Measurements from ENCODE around the gene BCL2.
A peak's percentile ranks its signal among the peaks of the same experiment; 100 is the strongest.

Gene BCL2

DNA sequence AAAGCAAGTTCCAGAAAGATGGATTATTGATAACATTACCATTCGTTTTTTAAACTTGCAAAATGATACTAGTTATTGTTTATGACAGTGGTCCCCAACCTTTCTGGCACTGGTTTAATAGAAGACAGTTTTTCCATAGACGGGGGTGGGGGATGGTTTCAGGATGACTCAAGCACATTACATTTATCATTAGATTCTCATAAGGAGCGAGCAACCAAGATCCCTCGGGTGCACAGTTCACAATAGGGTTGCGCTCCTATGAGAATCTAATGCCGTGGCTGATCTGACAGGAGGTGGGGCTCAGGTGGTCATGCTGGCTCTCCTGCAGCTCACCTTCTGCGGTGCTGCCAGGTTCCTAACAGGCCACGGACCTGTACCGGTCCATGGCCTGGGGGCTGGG is 86.2 kb downstream of the BCL2 start:
- Mint-ChIP-seq H3K4me1 (peaks cover 42% of the 10 kb centered on the region), H3K36me3 (ENCODE audit: low read depth) (peaks cover 8% of the 10 kb centered on the region), H3K27me3 (ENCODE audit: low read depth) (no peaks in the 10 kb centered on the region), H3K4me3 (no peak overlapping the region), H3K27ac (peak overlapping the region in 1 of 3 experiments; percentile 31), H3K9me3 (peaks cover 5% of the 10 kb centered on the region)
- TF ChIP-seq, protein P1, sequence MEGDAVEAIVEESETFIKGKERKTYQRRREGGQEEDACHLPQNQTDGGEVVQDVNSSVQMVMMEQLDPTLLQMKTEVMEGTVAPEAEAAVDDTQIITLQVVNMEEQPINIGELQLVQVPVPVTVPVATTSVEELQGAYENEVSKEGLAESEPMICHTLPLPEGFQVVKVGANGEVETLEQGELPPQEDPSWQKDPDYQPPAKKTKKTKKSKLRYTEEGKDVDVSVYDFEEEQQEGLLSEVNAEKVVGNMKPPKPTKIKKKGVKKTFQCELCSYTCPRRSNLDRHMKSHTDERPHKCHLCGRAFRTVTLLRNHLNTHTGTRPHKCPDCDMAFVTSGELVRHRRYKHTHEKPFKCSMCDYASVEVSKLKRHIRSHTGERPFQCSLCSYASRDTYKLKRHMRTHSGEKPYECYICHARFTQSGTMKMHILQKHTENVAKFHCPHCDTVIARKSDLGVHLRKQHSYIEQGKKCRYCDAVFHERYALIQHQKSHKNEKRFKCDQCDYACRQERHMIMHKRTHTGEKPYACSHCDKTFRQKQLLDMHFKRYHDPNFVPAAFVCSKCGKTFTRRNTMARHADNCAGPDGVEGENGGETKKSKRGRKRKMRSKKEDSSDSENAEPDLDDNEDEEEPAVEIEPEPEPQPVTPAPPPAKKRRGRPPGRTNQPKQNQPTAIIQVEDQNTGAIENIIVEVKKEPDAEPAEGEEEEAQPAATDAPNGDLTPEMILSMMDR (IDR thresholded peaks at IDR 0.05; ENCODE audit: unreplicated experiment in 3 of 3), result no peak

DNA sequence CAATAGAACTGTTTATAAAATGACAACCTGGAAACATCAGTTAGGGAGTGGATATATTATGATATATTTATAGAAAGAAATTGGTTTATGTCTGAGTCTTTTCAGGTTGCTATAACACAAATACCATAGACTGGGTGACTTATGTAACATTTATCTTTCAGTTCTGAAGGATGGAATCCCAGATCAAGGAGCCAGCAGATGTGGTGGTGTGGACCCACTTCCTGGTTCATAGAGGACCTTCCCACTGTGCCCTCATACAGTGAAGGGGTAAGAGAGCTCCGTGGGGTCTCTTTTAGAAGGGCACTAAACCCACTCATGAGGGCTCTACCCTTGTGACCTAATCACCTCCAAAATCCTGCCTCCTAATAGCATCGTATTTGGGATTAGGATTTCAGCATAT is 86.7 kb downstream of the BCL2 start:
- Mint-ChIP-seq H3K4me1 (peaks cover 37% of the 10 kb centered on the region), H3K27me3 (ENCODE audit: low read depth) (no peaks in the 10 kb centered on the region), H3K27ac (no peak overlapping the region), H3K9me3 (peaks cover 5% of the 10 kb centered on the region), H3K4me3 (no peak overlapping the region), H3K36me3 (ENCODE audit: low read depth) (peaks cover 8% of the 10 kb centered on the region)
- TF ChIP-seq, protein P1 (IDR thresholded peaks at IDR 0.05; ENCODE audit: unreplicated experiment in 3 of 3), result no peak

DNA sequence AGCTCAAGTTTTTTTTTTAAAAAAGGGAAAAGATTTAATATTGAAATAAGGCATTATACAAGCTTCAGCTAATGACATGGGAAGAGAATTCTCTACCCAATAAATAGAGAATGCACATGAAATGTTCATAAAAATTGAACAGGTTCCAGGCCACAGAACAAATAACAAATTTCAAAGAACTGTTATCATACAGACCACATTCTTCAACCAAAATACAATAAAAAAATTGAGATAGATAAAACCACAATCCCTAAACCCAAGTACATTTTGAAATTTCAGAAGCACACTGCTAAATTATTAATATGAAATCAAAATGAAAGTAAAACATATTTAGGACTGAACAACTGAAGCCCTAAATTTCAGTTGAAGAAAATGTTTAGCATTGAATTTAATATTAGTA is 89.6 kb downstream of the BCL2 start:
- H3K4me3 Mint-ChIP-seq, result no peak overlapping the region
- H3K4me1 Mint-ChIP-seq, result peaks cover 17% of the 10 kb centered on the region
- H3K9me3 Mint-ChIP-seq, result peaks cover 11% of the 10 kb centered on the region
- peaks cover 10% of the 10 kb centered on the region for H3K36me3 Mint-ChIP-seq (ENCODE audit: low read depth)
- H3K27me3 Mint-ChIP-seq (ENCODE audit: low read depth), result no peaks in the 10 kb centered on the region
- H3K27ac Mint-ChIP-seq, result no peak overlapping the region
- TF ChIP-seq, protein P1 (IDR thresholded peaks at IDR 0.05; ENCODE audit: unreplicated experiment in 3 of 3), result no peak

DNA sequence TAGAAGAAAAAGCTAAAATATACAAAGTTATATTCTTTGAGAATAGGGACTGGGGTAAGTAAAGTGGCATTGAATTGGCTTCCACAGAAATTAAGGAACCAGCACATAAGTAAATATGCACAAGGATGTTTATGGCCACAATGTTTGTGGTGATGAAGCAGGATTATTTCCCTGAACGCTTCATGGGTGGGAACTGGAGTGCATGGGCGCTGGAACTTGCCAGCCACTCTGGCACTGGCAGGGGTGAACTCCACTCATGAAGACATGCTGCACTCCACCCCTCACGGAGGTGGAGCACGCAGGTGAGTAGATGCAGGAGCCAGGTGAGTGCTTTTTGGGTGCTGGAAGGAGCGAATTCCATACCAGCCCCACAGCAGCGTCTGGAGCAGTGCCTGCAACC is 94.1 kb downstream of the BCL2 start:
- H3K4me1 Mint-ChIP-seq, result peaks cover 4% of the 10 kb centered on the region
- H3K9me3 Mint-ChIP-seq, result peaks cover 22% of the 10 kb centered on the region
- no peak overlapping the region for H3K27ac Mint-ChIP-seq
- H3K36me3 Mint-ChIP-seq (ENCODE audit: low read depth), result peaks cover 25% of the 10 kb centered on the region
- TF ChIP-seq, protein P1 (IDR thresholded peaks at IDR 0.05; ENCODE audit: unreplicated experiment in 3 of 3), result no peak
- no peaks in the 10 kb centered on the region for H3K27me3 Mint-ChIP-seq (ENCODE audit: low read depth)
- no peak overlapping the region for H3K4me3 Mint-ChIP-seq

DNA sequence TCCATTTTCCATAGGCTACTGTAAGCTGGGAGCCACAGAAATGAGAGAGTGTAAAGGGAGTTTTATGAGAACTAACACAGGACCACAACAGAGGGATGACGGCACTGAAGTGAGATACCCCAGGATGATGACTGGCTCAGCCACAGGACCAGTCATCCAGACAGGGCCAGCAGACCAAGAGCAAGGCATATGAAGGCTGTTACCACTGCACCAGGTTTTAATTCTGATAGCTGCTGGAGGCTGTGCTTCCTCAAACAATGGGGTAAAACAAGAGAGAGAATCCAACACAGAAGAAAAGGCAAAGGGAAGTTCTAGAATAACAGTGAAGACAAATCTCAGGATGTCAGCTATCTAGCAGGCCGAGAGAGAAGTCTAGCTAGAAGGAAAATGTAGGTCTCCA is 94.9 kb downstream of the BCL2 start:
- Mint-ChIP-seq H3K4me1 (no peaks in the 10 kb centered on the region), H3K27me3 (ENCODE audit: low read depth) (no peaks in the 10 kb centered on the region), H3K27ac (no peak overlapping the region), H3K9me3 (peaks cover 21% of the 10 kb centered on the region), H3K4me3 (no peak overlapping the region), H3K36me3 (ENCODE audit: low read depth) (peaks cover 24% of the 10 kb centered on the region)
- TF ChIP-seq, protein P1 (IDR thresholded peaks at IDR 0.05; ENCODE audit: unreplicated experiment in 3 of 3), result no peak

DNA sequence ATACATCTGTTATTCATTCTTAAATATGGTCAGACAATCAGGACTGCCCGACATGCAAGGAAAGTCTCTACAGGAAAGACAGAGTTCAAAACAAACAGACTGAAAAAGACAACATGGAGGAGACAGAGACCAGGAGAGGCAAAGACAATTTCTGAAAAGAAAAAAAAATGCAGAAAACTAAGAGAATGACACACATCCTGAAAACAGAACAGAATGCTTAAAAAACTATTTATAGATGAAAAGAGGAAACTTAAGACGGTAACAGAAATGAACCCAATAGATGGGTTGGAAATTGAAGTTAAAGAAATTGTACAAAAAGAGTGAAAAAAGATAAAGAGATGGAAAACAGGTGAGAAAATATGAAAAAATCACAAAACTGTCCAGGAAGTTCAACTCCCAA is 95.7 kb downstream of the BCL2 start:
- Mint-ChIP-seq H3K4me1 (no peaks in the 10 kb centered on the region), H3K36me3 (ENCODE audit: low read depth) (peaks cover 23% of the 10 kb centered on the region), H3K27me3 (ENCODE audit: low read depth) (no peaks in the 10 kb centered on the region), H3K4me3 (no peak overlapping the region), H3K27ac (no peak overlapping the region), H3K9me3 (peaks cover 22% of the 10 kb centered on the region)
- TF ChIP-seq, protein P1 (IDR thresholded peaks at IDR 0.05; ENCODE audit: unreplicated experiment in 3 of 3), result no peak
